Subcutaneous adipose tissue (tissue), 4 donors: Measurements from ENCODE around the gene ANKRA2. TPM values are rescaled to one million over a fixed set of nuclear protein-coding genes. Genes with fewer than 3 reads are reported as not detected.

Experiments
- total RNA-seq, 4 donors: library from RNA; depleted of rRNA; stranded (reverse); fragments of >200 nt; gene quantifications; one replicate each; pipeline ENCODE4 v1.1.0, GENCODE V29; 2016
- TF ChIP-seq, protein P1 (sequence below): fragments of 450-650 bp; IDR thresholded peaks from one replicate; pipeline ENCODE4 v1.5.1; 2016; ENCODE audit warnings: low read depth, mild to moderate bottlenecking, control low read depth, antibody characterized with exemption, moderate library complexity

Gene ANKRA2
- total RNA-seq, 4 donors from 2014 or later, result 13.5 to 42.7 (median 32.6) TPM

DNA sequence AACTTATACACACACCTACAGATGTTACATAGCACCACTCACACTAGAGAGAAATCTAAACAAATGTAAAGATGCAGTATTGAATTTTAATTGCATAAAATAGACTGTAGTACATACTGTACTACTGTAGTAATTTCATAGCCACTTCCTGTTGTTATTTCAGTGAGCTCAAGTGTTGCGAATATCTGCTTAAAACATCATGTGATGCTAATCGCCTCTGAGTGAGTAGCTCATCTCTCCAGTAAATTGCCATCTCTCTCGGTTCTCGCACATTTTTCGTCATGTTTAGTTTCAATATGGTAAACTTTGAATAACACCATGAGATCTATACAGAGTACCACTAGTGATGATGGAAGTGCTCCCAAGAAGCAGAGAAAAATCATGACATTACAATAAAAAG lies 38.6 kb upstream of the ANKRA2 start:
- TF ChIP-seq, protein P1, sequence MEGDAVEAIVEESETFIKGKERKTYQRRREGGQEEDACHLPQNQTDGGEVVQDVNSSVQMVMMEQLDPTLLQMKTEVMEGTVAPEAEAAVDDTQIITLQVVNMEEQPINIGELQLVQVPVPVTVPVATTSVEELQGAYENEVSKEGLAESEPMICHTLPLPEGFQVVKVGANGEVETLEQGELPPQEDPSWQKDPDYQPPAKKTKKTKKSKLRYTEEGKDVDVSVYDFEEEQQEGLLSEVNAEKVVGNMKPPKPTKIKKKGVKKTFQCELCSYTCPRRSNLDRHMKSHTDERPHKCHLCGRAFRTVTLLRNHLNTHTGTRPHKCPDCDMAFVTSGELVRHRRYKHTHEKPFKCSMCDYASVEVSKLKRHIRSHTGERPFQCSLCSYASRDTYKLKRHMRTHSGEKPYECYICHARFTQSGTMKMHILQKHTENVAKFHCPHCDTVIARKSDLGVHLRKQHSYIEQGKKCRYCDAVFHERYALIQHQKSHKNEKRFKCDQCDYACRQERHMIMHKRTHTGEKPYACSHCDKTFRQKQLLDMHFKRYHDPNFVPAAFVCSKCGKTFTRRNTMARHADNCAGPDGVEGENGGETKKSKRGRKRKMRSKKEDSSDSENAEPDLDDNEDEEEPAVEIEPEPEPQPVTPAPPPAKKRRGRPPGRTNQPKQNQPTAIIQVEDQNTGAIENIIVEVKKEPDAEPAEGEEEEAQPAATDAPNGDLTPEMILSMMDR, result no peak

DNA sequence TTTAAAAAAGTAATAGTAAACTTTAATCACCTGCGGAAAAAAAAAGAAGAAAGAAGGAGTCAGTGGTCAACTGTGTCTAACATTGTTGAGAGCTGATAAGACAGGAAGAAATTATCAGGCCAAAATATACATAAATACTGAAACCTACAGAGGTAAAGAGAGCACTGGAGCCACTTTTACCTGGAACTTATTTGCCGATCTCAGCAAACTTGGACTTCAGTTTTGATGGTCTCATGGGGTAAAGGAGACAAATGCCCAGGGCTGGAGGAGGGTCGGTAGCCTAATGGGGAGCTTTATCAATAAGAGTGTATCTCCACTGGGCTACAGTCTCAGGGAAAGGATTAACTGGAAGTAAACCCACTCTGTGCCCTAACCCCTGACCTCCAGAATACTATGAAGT lies 33.9 kb upstream of the ANKRA2 start:
- TF ChIP-seq, protein P1, result no peak

GRCh38 chr5:73596705-73597328 lies 31.4 kb upstream of the ANKRA2 start:
- TF ChIP-seq, protein P1, result no peak

GRCh38 chr5:73592551-73592950 lies 27.1 kb upstream of the ANKRA2 start:
- TF ChIP-seq, protein P1, result no peak

GRCh38 chr5:73591698-73592501 lies 26.5 kb upstream of the ANKRA2 start:
- TF ChIP-seq, protein P1, result no peak

- TF ChIP-seq, protein P1, result no peak
These were observed 25.8 kb upstream of the ANKRA2 start for GRCh38 chr5:73591102-73591695.

DNA sequence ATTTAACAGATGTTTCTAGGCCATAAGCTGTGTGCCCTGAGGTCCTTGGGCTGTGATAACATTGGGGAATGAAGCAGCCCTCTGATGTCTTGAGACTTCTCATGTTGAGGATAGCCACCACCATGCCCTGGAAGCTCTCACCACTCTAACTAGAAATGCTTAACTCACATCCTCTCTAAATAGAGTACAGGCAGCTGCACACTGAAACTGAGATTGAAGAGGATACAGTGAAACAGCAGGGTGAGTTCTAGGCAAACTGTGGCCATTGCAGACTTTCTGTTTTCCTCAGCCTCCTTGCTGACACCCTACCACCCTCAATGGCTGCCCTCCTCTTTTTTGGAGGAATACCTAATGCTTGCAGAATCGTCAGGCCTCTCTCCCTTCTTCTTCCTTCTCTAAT lies 22.5 kb upstream of the ANKRA2 start:
- TF ChIP-seq, protein P1, result no peak
